Measurements from ENCODE around the gene CDX1. TPM values are rescaled to one million over a fixed set of nuclear protein-coding genes. Genes with fewer than 3 reads are reported as not detected.

The CDX1 gene
- total RNA-seq, 2 donors from 2014 or later, result not detected

DNA sequence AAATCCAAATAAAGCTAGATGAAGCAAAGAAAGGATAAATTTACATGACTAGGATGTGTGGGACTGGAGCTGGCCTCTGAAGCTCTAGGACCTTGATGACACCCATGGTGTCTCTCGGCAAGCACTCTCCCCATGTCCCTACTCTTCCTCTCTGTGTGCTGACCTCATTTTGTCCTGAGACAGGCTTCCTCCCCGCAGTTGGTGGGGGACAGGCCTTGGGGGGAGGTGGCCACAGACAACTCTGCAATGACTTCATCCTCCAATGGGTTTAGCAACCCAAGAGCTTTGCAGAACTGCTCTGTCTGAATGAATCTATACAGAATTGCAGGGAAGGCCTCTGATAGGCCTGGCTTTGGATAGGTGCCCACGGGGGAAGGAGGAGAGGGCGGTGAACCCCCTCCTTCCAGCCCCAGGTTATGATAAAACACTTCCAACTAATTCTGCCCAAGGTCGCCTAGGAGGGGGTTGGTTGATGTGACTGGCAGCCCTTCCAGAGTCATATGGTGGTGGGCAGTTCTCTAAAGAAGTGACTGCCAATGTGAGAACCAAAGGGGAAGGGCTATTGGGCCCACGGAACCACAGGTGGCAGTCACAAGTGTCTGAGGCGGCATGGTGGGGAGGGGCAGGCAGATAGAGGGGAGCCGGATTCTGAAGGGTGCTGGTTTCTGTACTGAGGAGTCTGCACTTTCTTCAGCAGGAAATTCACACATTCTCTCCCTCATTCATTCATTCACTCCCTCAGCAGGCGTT, 29.3 kb downstream of the CDX1 start:
- Histone ChIP-seq H3K4me3 (no peak overlapping the region), H3K9me3 (no peaks in the 10 kb centered on the region), H3K4me1 (no peaks in the 10 kb centered on the region), H3K27ac (no peak overlapping the region), H3K36me3 (no peaks in the 10 kb centered on the region), H3K27me3 (no peaks in the 10 kb centered on the region)
- DNase-seq (ENCODE audit: low spot score), result no peak
- TF ChIP-seq, protein P1, sequence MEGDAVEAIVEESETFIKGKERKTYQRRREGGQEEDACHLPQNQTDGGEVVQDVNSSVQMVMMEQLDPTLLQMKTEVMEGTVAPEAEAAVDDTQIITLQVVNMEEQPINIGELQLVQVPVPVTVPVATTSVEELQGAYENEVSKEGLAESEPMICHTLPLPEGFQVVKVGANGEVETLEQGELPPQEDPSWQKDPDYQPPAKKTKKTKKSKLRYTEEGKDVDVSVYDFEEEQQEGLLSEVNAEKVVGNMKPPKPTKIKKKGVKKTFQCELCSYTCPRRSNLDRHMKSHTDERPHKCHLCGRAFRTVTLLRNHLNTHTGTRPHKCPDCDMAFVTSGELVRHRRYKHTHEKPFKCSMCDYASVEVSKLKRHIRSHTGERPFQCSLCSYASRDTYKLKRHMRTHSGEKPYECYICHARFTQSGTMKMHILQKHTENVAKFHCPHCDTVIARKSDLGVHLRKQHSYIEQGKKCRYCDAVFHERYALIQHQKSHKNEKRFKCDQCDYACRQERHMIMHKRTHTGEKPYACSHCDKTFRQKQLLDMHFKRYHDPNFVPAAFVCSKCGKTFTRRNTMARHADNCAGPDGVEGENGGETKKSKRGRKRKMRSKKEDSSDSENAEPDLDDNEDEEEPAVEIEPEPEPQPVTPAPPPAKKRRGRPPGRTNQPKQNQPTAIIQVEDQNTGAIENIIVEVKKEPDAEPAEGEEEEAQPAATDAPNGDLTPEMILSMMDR (IDR thresholded peaks at IDR 0.05), result no peak

DNA sequence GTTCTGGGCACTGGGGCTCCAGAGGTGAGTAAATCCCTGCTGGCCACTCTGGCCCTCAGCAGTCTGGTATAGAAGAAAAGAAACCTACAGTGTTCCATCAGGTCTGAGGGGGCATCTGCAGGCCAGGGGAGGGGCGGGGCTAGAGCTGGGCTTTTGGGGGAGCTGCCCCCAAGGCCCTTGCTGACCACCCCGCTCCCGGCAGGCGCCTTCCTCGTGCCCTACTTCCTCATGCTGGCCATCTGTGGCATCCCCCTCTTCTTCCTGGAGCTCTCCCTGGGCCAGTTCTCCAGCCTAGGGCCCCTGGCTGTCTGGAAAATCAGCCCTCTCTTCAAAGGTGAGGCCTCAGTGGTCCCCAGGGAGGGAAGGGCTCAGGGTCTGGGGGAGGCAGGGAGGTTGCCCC, 29.9 kb downstream of the CDX1 start:
- H3K4me3 ChIP-seq, result no peak overlapping the region
- no peaks in the 10 kb centered on the region for H3K9me3 ChIP-seq
- TF ChIP-seq, protein P1 (IDR thresholded peaks at IDR 0.05), result no peak
- H3K27ac ChIP-seq, result no peak overlapping the region
- H3K27me3 ChIP-seq, result no peaks in the 10 kb centered on the region
- no peaks in the 10 kb centered on the region for H3K4me1 ChIP-seq
- H3K36me3 ChIP-seq, result no peaks in the 10 kb centered on the region
- DNase-seq (ENCODE audit: low spot score), result no peak

DNA sequence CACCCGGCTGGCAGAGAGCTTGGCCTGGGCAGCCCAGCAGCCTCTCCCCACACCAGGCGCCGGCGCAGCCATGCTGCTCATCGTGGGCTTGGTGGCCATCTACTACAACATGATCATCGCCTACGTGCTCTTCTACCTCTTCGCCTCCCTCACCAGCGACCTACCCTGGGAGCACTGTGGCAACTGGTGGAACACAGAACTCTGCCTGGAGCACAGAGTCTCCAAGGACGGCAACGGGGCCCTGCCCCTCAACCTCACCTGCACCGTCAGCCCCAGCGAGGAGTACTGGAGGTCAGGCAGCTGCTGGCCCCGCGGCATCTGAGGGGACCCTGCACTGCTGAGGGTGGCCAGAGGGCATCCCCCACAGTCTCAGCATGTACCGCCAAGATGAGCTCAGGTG, 30.4 kb downstream of the CDX1 start:
- no peaks in the 10 kb centered on the region for H3K27me3 ChIP-seq
- no peak overlapping the region for H3K27ac ChIP-seq
- H3K4me3 ChIP-seq, result no peak overlapping the region
- no peaks in the 10 kb centered on the region for H3K36me3 ChIP-seq
- H3K9me3 ChIP-seq, result no peaks in the 10 kb centered on the region
- TF ChIP-seq, protein P1 (IDR thresholded peaks at IDR 0.05), result no peak
- DNase-seq (ENCODE audit: low spot score), result no peak
- H3K4me1 ChIP-seq, result no peaks in the 10 kb centered on the region

GRCh38 chr5:150197476-150197875, 30.9 kb downstream of the CDX1 start:
- Histone ChIP-seq H3K9me3 (no peaks in the 10 kb centered on the region), H3K36me3 (no peaks in the 10 kb centered on the region), H3K4me1 (no peaks in the 10 kb centered on the region), H3K27me3 (no peaks in the 10 kb centered on the region), H3K27ac (no peak overlapping the region), H3K4me3 (no peak overlapping the region)
- no peak for DNase-seq (ENCODE audit: low spot score)
- TF ChIP-seq, protein P1 (IDR thresholded peaks at IDR 0.05), result no peak

DNA sequence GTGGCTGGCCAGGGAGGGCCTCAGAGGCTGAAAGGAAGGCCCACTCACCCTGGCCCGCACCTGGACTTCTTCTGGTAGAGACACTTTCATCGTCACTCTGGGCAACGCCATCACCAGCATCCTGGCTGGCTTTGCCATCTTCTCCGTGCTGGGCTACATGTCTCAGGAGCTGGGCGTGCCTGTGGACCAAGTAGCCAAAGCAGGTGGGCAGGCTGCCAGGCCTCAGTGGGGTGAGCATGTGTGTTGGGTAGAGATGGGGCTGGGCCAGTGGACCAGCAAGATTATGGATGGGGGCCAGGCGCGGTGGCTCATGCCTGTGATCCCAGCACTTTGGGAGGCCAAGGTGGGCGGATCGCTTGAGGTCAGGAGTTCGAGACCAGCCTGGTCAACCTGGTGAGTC, 35.9 kb downstream of the CDX1 start:
- no peaks in the 10 kb centered on the region for H3K9me3 ChIP-seq
- H3K36me3 ChIP-seq, result no peaks in the 10 kb centered on the region
- H3K27me3 ChIP-seq, result no peaks in the 10 kb centered on the region
- no peak for DNase-seq (ENCODE audit: low spot score)
- no peaks in the 10 kb centered on the region for H3K4me1 ChIP-seq
- no peak overlapping the region for H3K27ac ChIP-seq
- H3K4me3 ChIP-seq, result no peak overlapping the region
- TF ChIP-seq, protein P1 (IDR thresholded peaks at IDR 0.05), result no peak
